GM12872 (cell line): ENCODE results near the gene RPL35A.

Source experiments
- CTCF ChIP-seq: IDR thresholded peaks from 3 replicates; pipeline ENCODE4 v1.5.1; 2011; ENCODE audit warnings: low read depth, mild to moderate bottlenecking, low read length, moderate library complexity; ENCODE audit not compliant: insufficient read depth

RPL35A gene

GRCh38 chr3:197996855-197997254 is 46.9 kb downstream of the RPL35A start:
- no peak for TF ChIP-seq CTCF

GRCh38 chr3:197997936-197998335 is 47.9 kb downstream of the RPL35A start:
- no peak for TF ChIP-seq CTCF
